ES-I3 (cell line): ENCODE data around the gene PLCL1.

ENCODE experiments used
- H3K36me3 ChIP-seq: 2 replicates; pipeline ENCODE4 v1.6.1; 2013; ENCODE audit warnings: mild to moderate bottlenecking, low read length, control low read depth, moderate library complexity; ENCODE audit not compliant: insufficient read depth
- H3K4me1 ChIP-seq: 2 replicates; pipeline ENCODE4 v1.6.1; 2013; ENCODE audit warnings: mild to moderate bottlenecking, control low read depth, low read length; ENCODE audit not compliant: insufficient read depth
- H3K9ac ChIP-seq: 2 replicates; pipeline ENCODE4 v1.6.1; 2013; ENCODE audit warnings: low read depth, mild to moderate bottlenecking, low read length, moderate library complexity
- H3K9me3 ChIP-seq: 2 replicates; pipeline ENCODE4 v1.6.1; 2013; ENCODE audit warnings: mild to moderate bottlenecking, low read length, moderate library complexity; ENCODE audit not compliant: control insufficient read depth, insufficient read depth

The PLCL1 gene

GRCh38 chr2:198072655-198073054 lies 268.3 kb downstream of the PLCL1 start:
- Histone ChIP-seq H3K9me3 (no peaks in the 10 kb centered on the region), H3K9ac (no peak overlapping the region), H3K4me1 (no peaks in the 10 kb centered on the region), H3K36me3 (no peaks in the 10 kb centered on the region)

GRCh38 chr2:198073253-198073652 lies 268.9 kb downstream of the PLCL1 start:
- no peaks in the 10 kb centered on the region for H3K4me1 ChIP-seq
- no peaks in the 10 kb centered on the region for H3K9me3 ChIP-seq
- no peaks in the 10 kb centered on the region for H3K36me3 ChIP-seq
- no peak overlapping the region for H3K9ac ChIP-seq

DNA sequence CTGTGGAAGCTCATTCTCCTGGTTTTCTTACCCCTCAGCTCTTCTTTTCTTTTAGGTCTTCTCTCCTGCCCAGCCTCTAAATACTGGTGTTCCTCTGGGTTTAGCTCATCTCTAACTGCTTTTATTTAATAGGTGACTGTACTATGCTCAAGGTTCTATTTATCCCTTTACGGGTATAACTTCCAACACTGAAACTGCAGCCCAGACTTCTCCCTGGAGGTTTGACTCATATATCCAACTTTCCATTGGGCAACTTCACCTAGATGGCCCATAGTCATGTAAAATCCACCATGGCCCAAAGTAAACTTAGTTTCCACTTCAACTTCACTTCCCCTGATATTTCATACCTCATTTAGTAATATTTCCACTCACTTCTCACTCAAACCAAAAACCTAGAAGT lies 273.1 kb downstream of the PLCL1 start:
- no peaks in the 10 kb centered on the region for H3K4me1 ChIP-seq
- H3K9ac ChIP-seq, result no peak overlapping the region
- H3K36me3 ChIP-seq, result no peaks in the 10 kb centered on the region
- no peaks in the 10 kb centered on the region for H3K9me3 ChIP-seq

DNA sequence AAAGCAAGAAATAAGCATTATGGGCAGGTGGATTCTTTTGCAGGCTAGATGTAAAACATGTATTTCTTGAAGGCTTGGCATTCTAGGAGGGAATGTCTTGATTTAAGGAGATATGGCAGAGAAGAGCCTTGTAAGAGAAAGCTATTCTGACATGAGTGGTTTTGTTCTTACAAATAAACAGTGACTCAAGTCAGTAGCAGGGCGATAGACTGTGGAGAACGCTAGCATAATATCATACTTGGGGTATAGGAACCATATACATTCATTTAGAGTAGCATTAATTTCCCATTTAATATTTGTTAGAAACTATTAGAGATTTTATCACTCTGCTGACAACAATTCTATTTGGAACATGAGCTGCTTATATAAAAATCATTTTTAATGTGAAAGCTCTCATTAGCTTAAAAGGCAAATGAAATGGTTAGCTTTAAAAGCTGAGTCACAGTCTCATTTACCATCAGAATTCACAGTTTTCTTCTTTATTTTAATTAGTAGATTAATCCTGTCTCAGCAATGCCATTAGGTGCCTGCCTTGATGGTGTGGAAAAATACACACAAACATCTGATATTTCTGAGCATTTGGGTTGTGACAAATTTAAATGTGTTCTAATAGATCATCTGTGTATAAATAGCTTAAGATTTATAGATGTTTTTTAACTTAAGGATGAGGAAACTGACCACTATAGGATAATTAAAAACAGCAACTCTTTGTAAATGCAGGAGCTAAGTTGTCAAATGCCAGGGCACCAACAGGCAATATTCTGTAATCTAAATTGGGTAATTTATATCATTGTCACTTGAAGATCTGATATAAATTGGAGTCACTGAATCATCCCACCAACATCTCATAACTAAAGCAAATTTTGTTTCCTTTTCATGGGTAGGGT lies 276.7 kb downstream of the PLCL1 start:
- Histone ChIP-seq H3K9me3 (no peaks in the 10 kb centered on the region), H3K36me3 (no peaks in the 10 kb centered on the region), H3K9ac (no peak overlapping the region), H3K4me1 (no peaks in the 10 kb centered on the region)

DNA sequence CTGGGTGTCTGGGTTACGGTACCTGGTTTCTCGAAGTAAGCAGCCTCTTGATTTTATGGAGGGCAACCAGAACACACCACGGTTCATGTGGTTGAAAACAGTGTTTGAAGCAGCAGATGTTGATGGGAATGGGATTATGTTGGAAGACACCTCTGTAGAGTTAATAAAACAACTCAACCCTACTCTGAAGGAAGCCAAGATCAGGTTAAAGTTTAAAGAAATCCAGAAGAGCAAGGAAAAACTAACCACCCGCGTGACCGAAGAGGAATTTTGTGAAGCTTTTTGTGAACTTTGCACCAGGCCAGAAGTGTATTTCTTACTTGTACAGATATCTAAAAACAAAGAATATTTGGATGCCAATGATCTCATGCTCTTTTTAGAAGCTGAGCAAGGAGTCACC lies 279.8 kb downstream of the PLCL1 start:
- no peak overlapping the region for H3K9ac ChIP-seq
- H3K4me1 ChIP-seq, result no peaks in the 10 kb centered on the region
- H3K9me3 ChIP-seq, result no peaks in the 10 kb centered on the region
- no peaks in the 10 kb centered on the region for H3K36me3 ChIP-seq

DNA sequence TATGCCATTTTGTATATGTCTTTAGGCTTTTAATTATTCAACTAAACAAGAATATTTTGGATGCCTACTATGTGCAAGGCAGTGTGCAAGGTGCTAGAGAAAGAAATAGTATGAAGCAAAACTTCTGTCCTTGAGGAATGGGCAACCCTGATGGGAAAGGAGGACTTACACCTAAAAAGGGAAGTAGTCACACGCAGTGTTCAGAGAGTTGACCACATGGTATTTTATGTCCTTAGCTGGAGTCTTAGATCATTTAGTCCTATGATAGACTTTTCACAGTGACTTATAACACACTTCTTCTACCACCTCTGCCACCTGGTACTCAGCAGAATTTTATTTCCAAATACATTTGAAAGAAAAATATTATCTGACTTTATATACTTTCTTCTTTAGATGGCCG lies 291.6 kb downstream of the PLCL1 start:
- H3K9ac ChIP-seq, result no peak overlapping the region
- H3K36me3 ChIP-seq, result no peaks in the 10 kb centered on the region

DNA sequence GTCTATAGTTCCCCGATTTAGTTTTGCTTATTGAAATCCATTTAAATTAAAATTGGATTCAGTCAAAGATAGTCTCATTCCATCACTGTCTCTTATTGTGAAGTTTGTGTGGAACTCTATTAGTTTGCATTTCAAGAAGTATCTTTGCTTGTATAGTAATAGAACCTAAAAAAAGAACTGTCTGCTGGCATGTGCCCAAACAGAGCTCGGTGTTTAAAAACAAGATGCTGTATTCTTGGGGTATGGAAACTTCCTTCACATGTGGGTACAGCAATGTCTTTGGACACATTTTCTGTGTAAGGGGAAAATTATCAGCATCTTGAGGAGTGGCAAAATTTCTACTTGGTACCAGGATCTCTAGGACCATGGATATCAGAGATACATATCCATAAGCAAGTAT lies 292.6 kb downstream of the PLCL1 start:
- H3K4me1 ChIP-seq, result no peaks in the 10 kb centered on the region
- H3K9ac ChIP-seq, result no peak overlapping the region
- H3K36me3 ChIP-seq, result no peaks in the 10 kb centered on the region
- H3K9me3 ChIP-seq, result no peaks in the 10 kb centered on the region; the same call in 1 of the 2 replicates

More for the DNA sequence above, 291.6 kb downstream of the PLCL1 start:
- H3K4me1 ChIP-seq, result no peaks in the 10 kb centered on the region
- H3K9me3 ChIP-seq, result no peaks in the 10 kb centered on the region; the same call in 1 of the 2 replicates

DNA sequence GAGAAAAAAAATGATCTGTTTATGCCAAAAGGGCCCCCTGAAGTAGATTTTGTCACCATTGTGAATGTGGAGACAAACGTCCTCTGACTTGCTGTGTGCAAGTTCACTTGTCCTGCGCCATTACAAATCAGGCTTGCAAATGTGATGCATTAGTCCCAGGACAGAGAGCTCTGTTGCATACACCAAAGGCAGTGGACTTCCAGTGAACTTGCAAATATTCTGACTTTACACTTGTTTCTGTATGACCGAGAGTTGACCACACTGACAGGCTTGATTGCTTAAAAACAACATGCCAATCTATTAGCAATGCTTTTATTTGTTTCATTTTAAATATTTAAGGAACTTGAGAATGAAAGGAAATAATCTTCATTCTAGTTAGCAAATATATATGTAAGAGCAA lies 293.2 kb downstream of the PLCL1 start:
- H3K9ac ChIP-seq, result no peak overlapping the region
- no peaks in the 10 kb centered on the region; the same call in 1 of the 2 replicates for H3K9me3 ChIP-seq
- no peaks in the 10 kb centered on the region for H3K4me1 ChIP-seq
- H3K36me3 ChIP-seq, result no peaks in the 10 kb centered on the region

GRCh38 chr2:198098386-198098785 lies 294.0 kb downstream of the PLCL1 start:
- Histone ChIP-seq H3K9ac (no peak overlapping the region), H3K9me3 (no peaks in the 10 kb centered on the region; the same call in 1 of the 2 replicates), H3K4me1 (no peaks in the 10 kb centered on the region), H3K36me3 (no peaks in the 10 kb centered on the region)

DNA sequence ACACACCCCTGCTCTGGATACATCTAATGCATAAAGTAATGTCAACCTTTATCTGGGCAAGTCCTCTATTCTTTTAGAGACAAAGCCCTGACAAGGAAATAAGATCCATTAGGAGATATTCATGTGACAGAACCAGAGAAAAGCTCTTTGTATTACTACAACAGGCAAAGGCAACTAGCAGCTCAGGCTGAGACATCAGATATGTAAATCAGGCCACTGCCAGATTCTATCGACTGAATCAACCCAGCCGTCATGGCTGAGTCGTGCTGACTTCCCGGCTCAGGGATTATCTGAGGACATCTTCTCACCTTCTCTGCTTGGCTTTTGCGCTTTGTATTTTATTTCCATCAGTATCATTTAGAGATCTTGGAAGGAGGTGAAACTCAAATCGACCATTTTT lies 294.5 kb downstream of the PLCL1 start:
- Histone ChIP-seq H3K9ac (no peak overlapping the region), H3K36me3 (no peaks in the 10 kb centered on the region), H3K4me1 (no peaks in the 10 kb centered on the region), H3K9me3 (no peaks in the 10 kb centered on the region; the same call in 1 of the 2 replicates)

DNA sequence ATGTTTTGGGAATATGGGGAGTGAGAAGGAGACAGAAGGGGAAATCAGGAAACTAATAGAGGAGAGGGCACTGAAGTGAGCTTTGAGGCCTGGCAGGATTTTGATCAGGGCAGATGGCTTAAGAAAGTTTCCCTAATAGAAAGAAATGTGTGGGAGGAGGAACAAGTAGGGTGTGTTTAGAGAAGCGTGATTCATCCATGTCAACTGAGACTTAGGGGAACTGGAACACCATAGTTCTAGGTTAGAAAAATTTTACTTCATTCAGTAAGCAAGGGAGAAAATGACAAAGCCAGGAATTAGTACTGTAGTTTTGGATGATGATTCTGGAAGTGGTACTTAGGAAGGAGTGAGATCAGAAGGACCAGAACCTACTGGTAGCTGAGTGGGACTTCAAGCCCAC lies 296.0 kb downstream of the PLCL1 start:
- Histone ChIP-seq H3K4me1 (no peaks in the 10 kb centered on the region), H3K36me3 (no peaks in the 10 kb centered on the region), H3K9ac (no peak overlapping the region), H3K9me3 (no peaks in the 10 kb centered on the region; the same call in 1 of the 2 replicates)

GRCh38 chr2:198101688-198102087 lies 297.3 kb downstream of the PLCL1 start:
- Histone ChIP-seq H3K36me3 (no peaks in the 10 kb centered on the region), H3K4me1 (no peaks in the 10 kb centered on the region), H3K9ac (no peak overlapping the region), H3K9me3 (no peaks in the 10 kb centered on the region)

DNA sequence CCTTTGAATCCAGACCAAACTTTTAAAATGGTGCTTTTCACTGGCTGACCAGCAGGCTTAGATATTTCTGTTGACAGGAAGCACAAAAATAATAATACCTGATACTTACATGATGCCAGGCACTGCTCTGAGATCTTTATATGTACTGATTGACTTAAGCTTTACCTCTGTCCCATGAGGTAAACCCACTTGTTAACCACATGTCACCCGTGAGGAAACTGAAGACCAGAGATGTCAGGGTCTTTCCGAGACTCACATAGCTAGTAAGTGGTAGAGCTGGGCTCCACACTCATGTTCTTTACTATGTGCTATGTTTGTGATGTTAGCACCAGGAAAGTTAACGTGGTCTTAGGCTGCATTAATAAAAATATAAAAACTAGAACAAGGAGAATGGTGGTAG lies 297.7 kb downstream of the PLCL1 start:
- H3K9me3 ChIP-seq, result no peaks in the 10 kb centered on the region
- H3K9ac ChIP-seq, result no peak overlapping the region
- no peaks in the 10 kb centered on the region for H3K36me3 ChIP-seq
- H3K4me1 ChIP-seq, result no peaks in the 10 kb centered on the region

GRCh38 chr2:198102856-198103255 lies 298.5 kb downstream of the PLCL1 start:
- Histone ChIP-seq H3K9ac (no peak overlapping the region), H3K36me3 (no peaks in the 10 kb centered on the region), H3K4me1 (no peaks in the 10 kb centered on the region)

DNA sequence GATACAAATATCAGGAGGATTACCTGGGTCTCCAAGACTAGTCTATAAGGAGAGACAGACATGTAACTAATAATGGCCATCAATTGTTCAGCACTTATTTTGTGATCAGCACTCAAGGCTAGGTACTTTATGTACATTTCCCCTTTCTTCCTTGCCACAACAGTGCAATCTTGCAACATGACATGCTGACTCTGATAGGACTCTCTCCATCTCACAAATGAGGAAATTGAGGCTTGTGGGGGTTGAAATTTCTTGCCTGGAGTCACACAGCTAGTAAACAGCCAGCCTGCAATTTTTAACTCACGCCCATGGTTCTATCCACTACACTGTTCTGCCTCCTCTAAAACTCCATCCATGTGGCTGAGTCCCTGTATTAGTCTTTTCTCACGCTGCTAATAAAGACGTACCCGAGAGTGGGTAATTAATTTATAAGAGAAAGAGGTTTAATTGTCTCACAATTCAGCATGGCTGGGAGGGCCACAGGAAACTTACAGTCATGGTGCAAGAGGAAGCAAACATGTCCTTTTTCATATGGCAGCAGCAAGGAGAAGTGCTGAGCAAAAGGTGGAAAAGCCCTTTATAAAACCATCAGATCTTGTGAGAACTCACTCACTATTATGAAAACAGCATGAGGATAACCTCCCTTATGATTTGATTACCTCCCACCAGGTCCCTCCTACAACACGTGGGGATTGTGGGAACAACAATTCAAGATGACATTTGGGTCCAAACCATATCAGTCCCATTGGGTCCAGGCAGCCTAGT lies 302.4 kb downstream of the PLCL1 start:
- H3K9me3 ChIP-seq, result no peaks in the 10 kb centered on the region; the same call in 1 of the 2 replicates
- H3K36me3 ChIP-seq, result no peaks in the 10 kb centered on the region
- H3K4me1 ChIP-seq, result no peaks in the 10 kb centered on the region
- no peak overlapping the region for H3K9ac ChIP-seq

More at GRCh38 chr2:198102856-198103255, 298.5 kb downstream of the PLCL1 start:
- H3K9me3 ChIP-seq, result no peaks in the 10 kb centered on the region
